ENCODE measurements around the gene NUP188.
"Not testable (repeated sequence)": the region's sequence is repeated elsewhere in the genome, so short reads cannot be mapped to it uniquely, and the experiment has no call there.

NUP188 gene

GRCh38 chr9:129028192-129028966, 80.9 kb downstream of the NUP188 start, which contains the start of gene SH3GLB2:
SH3GLB2 (minus strand) TSS chr9:129028331; CDS start chr9:129028154, 177 bp downstream.
- peak; percentile 96 for DNase-seq

GRCh38 chr9:129030191-129030590, 82.7 kb downstream of the NUP188 start:
- no peak for DNase-seq

- no peak for DNase-seq
These were observed 84.0 kb downstream of the NUP188 start for GRCh38 chr9:129031514-129031913.

- no peak for DNase-seq
These were observed 85.2 kb downstream of the NUP188 start for GRCh38 chr9:129032541-129033159.

- no peak for DNase-seq
These were observed 85.7 kb downstream of the NUP188 start for GRCh38 chr9:129033216-129033615.

- not testable (repeated sequence) for DNase-seq
These were observed 88.3 kb downstream of the NUP188 start for GRCh38 chr9:129035838-129036237.

GRCh38 chr9:129036241-129036922, 88.9 kb downstream of the NUP188 start, which contains the start of gene MIGA2:
MIGA2 (plus strand) TSS chr9:129036626; CDS start chr9:129040595, 3,969 bp downstream.
- peak; percentile 98 to 99 for DNase-seq

- no peak for DNase-seq
These were observed 89.6 kb downstream of the NUP188 start for GRCh38 chr9:129036923-129037766.

- DNase-seq: no peak
These were observed 90.2 kb downstream of the NUP188 start for GRCh38 chr9:129037767-129038098.

- peak in 1 of 2 donors; percentile 23 for DNase-seq
These were observed 90.8 kb downstream of the NUP188 start for GRCh38 chr9:129038109-129038852.

- no peak for DNase-seq
These were observed 92.7 kb downstream of the NUP188 start for GRCh38 chr9:129040113-129040643.

GRCh38 chr9:129042016-129042415, 94.5 kb downstream of the NUP188 start:
- no peak for DNase-seq

GRCh38 chr9:129052592-129052991, 105.1 kb downstream of the NUP188 start:
- no peak for DNase-seq

GRCh38 chr9:129053020-129053419, 105.5 kb downstream of the NUP188 start:
- DNase-seq: no peak

- no peak for DNase-seq
These were observed 106.8 kb downstream of the NUP188 start for GRCh38 chr9:129054163-129054851.

Measured in inflammatory macrophage (primary cell).